Esophagus muscularis mucosa (tissue), 4 donors: ENCODE results near the gene DNAH3. TPM values are rescaled to one million over a fixed set of nuclear protein-coding genes. Genes with fewer than 3 reads are reported as not detected.

ENCODE experiments used
- DNase-seq: peaks from one replicate; pipeline ENCODE4 v3.0.0-alpha.2; 2017; ENCODE audit errors: extremely low spot score
- H3K27ac ChIP-seq, 4 donors: fragments of 200-600 bp; sonication (generic); replicated peaks in 1 of 4; 1 replicate in 3 of 4; 2 replicates in 1 of 4; pipeline ENCODE4 v1.5.1; 2016 to 2019; ENCODE audit warnings: mild to moderate bottlenecking in 1 of 4
- H3K27me3 ChIP-seq, 4 donors: fragments of 200-600 bp; sonication (generic); one replicate each; pipeline versions ENCODE4 v1.5.1 to v1.6.0; 2016 to 2019
- H3K36me3 ChIP-seq, 4 donors: fragments of 200-600 bp; sonication (generic); one replicate each; pipeline ENCODE4 v1.5.1; 2016 to 2019
- H3K4me1 ChIP-seq, 4 donors: fragments of 200-600 bp; sonication (generic); one replicate each; pipeline ENCODE4 v1.5.1; 2016 to 2019
- H3K4me3 ChIP-seq, 4 donors: fragments of 200-600 bp; sonication (generic); 1 replicate in 2 of 4; 2 replicates in 2 of 4; pipeline ENCODE4 v1.5.1; 2016 to 2019; ENCODE audit warnings: mild to moderate bottlenecking in 4 of 4, moderate library complexity in 1 of 4
- H3K9me3 ChIP-seq, 4 donors: fragments of 200-600 bp; sonication (generic); 1 replicate in 3 of 4; 2 replicates in 1 of 4; pipeline ENCODE4 v1.5.1; 2016 to 2019
- EP300 ChIP-seq: sonication (generic); formaldehyde crosslinking; IDR thresholded peaks from one replicate; pipeline ENCODE4 v1.6.1; 2017; ENCODE audit warnings: antibody characterized with exemption
- POLR2A ChIP-seq: fragments of 450-650 bp; IDR thresholded peaks from one replicate; pipeline ENCODE4 v1.6.1; 2017; ENCODE audit warnings: antibody characterized with exemption, moderate library complexity, mild to moderate bottlenecking, low read depth
- POLR2AphosphoS5 ChIP-seq, 2 donors: sonication (generic); formaldehyde crosslinking; IDR thresholded peaks; one replicate each; pipeline ENCODE4 v1.6.1; 2017; ENCODE audit warnings: antibody characterized with exemption in 2 of 2
- WGBS: methylation state at CpG from one replicate; pipeline ENCODE4 v1.1.5; 2018; 5-methylcytosine and 5-hydroxymethylcytosine counted together
- intact Hi-C: fragments of 100-400 bp; cut with DNase I; formaldehyde crosslinking; loops from one replicate; pipeline ENCODE4 v1.15.1; 2023
- total RNA-seq, 4 donors: library from RNA; depleted of rRNA; stranded (reverse); fragments of >200 nt; gene quantifications; one replicate each; pipeline versions ENCODE4 v1.1.0 to v1.2.1, GENCODE V29; 2016
- TF ChIP-seq, protein P1 (sequence below), 3 experiments: fragments of 200-600 bp in 2 of 3; fragments of 450-650 bp in 1 of 3; sonication (generic) in 2 of 3; IDR thresholded peaks; one replicate each; pipeline ENCODE4 v1.5.1; 2017 to 2019; ENCODE audit warnings: antibody characterized with exemption in 3 of 3, mild to moderate bottlenecking in 2 of 3, moderate library complexity in 1 of 3

Gene DNAH3
- total RNA-seq, 4 donors from 2014 or later: under 0.01 to 0.13 TPM; not detected in 2

- DNase-seq: peak; percentile 8
- Histone ChIP-seq H3K27me3 (no peaks in the 10 kb centered on the region), H3K27ac (no peak overlapping the region), H3K4me1 (no peaks in the 10 kb centered on the region), H3K36me3 (no peaks in the 10 kb centered on the region), H3K4me3 (no peak overlapping the region), H3K9me3 (no peaks in the 10 kb centered on the region)
- intact Hi-C loops: no loop called here
- TF ChIP-seq POLR2AphosphoS5 (IDR thresholded peaks at IDR 0.05): no peak
- TF ChIP-seq, protein P1, sequence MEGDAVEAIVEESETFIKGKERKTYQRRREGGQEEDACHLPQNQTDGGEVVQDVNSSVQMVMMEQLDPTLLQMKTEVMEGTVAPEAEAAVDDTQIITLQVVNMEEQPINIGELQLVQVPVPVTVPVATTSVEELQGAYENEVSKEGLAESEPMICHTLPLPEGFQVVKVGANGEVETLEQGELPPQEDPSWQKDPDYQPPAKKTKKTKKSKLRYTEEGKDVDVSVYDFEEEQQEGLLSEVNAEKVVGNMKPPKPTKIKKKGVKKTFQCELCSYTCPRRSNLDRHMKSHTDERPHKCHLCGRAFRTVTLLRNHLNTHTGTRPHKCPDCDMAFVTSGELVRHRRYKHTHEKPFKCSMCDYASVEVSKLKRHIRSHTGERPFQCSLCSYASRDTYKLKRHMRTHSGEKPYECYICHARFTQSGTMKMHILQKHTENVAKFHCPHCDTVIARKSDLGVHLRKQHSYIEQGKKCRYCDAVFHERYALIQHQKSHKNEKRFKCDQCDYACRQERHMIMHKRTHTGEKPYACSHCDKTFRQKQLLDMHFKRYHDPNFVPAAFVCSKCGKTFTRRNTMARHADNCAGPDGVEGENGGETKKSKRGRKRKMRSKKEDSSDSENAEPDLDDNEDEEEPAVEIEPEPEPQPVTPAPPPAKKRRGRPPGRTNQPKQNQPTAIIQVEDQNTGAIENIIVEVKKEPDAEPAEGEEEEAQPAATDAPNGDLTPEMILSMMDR (IDR thresholded peaks at IDR 0.05): no peak
- no peak for TF ChIP-seq POLR2A
- TF ChIP-seq EP300: no peak
- WGBS: 41% methylated on average over 3 of the region's 3 CpGs
Measured at GRCh38 chr16:21088646-21089538, 61.8 kb downstream of the DNAH3 start.

GRCh38 chr16:21088143-21088542 is 62.5 kb downstream of the DNAH3 start:
- WGBS: 89% methylated on average over 3 of the region's 3 CpGs
- H3K4me3 ChIP-seq: no peak overlapping the region
- no peaks in the 10 kb centered on the region for H3K27me3 ChIP-seq
- no peak overlapping the region for H3K27ac ChIP-seq
- intact Hi-C loops: no loop called here
- H3K4me1 ChIP-seq: peaks cover 0 to 4% (median 0%) of the 10 kb centered on the region in 4 donors
- no peak for TF ChIP-seq POLR2AphosphoS5 (IDR thresholded peaks at IDR 0.05)
- TF ChIP-seq, protein P1 (IDR thresholded peaks at IDR 0.05): no peak
- no peak for TF ChIP-seq EP300
- no peak for TF ChIP-seq POLR2A
- H3K36me3 ChIP-seq: no peaks in the 10 kb centered on the region
- H3K9me3 ChIP-seq: no peaks in the 10 kb centered on the region
- peak; percentile 3 for DNase-seq

DNA sequence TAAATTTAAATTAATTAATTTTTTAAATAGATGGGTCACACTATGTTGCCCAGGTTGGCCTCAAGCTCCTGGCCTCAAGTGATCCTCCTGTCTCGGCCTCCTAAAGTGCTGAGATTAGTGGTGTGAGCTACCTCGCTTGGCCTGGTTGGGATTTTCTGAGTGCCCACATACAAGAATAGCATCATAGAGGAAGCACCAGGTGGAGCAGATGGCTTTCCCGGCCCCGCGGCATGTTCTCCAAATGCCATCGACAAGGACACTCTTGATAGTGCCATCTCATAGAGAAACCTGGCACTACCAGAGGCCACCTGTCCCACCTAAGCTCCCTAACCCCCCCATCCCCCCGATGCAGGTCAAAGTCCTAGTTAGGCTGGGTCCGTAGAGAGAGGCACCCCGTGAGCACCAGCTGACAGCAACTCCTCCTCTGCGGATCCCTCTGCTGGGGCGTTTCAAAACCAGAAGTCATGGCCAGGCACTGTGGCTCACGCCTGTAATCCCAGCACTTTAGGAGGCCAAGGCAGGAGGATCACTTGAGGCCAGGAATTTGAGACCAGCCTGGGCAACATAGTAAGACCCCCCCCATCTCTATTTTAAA is 65.9 kb downstream of the DNAH3 start:
- WGBS: 91% methylated on average over 11 of the region's 12 CpGs
- H3K27me3 ChIP-seq: no peaks in the 10 kb centered on the region
- TF ChIP-seq POLR2A: no peak
- TF ChIP-seq EP300: no peak
- no peak for TF ChIP-seq POLR2AphosphoS5 (IDR thresholded peaks at IDR 0.05)
- TF ChIP-seq, protein P1 (IDR thresholded peaks at IDR 0.05): no peak
- no peaks in the 10 kb centered on the region for H3K9me3 ChIP-seq
- no peaks in the 10 kb centered on the region for H3K36me3 ChIP-seq
- no peak overlapping the region for H3K4me3 ChIP-seq
- no peak for DNase-seq
- peaks cover 0 to 4% (median 0%) of the 10 kb centered on the region in 4 donors for H3K4me1 ChIP-seq
- H3K27ac ChIP-seq: no peak overlapping the region
- intact Hi-C loops: loop anchor here (5.0 kb wide), 1 partner anchor 282 kb away; no protein-coding TSS in a partner anchor

DNA sequence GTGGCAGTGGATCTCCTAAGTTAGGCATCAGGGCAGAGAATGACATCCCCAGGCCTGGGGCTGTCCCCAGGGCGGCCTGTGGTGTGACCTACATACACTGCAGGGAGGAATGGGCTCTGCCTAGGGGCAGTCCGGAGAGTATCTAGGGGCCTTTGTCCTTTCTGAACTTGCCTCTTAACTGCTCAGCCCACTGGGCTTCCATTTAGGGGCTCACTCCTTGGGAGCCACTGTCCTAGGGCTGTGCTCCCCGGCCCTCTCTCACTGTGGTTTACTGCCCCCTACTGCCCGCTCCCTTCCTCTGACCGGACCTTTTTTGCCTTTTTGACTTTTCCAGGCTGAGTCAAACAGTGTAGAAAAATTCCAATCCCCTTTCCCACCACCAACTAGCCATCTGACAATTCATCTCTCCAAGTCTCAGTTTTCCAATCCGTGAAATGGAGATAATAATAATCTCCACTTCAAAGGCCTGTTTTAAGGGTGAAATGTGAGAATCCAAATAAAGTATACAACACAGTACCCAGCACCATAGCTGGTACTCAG is 66.8 kb downstream of the DNAH3 start:
- intact Hi-C loops: loop anchor here (1.0 to 5.0 kb wide), 2 partner anchors 234 to 281 kb away; no protein-coding TSS in a partner anchor
- H3K4me3 ChIP-seq: no peak overlapping the region
- H3K27ac ChIP-seq: no peak overlapping the region
- DNase-seq: peak; percentile 91
- TF ChIP-seq POLR2A (no peak), EP300 (no peak), POLR2AphosphoS5 (IDR thresholded peaks at IDR 0.05) (no peak)
- TF ChIP-seq, protein P1 (IDR thresholded peaks at IDR 0.05): peak; percentile 67 to 82 (median 77)
- no peaks in the 10 kb centered on the region for H3K27me3 ChIP-seq
- WGBS: 32% methylated on average over 5 of the region's 6 CpGs
- no peaks in the 10 kb centered on the region for H3K9me3 ChIP-seq
- H3K4me1 ChIP-seq: peaks cover 0 to 4% (median 0%) of the 10 kb centered on the region in 4 donors
- H3K36me3 ChIP-seq: no peaks in the 10 kb centered on the region
